Fibroblast of lung (primary cell): Measurements from ENCODE around the gene KNDC1.

Experiments
- EZH2 ChIP-seq: IDR thresholded peaks from 2 replicates; pipeline ENCODE4 v1.5.1; 2012; ENCODE audit warnings: low read length, control low read depth, mild to moderate bottlenecking; ENCODE audit errors: missing control alignments
- TF ChIP-seq, protein P1 (sequence below), 2 donors: IDR thresholded peaks in 1 of 2; conservative IDR thresholded peaks in 1 of 2; 1 replicate in 1 of 2; 2 replicates in 1 of 2; pipeline ENCODE4 v1.5.1; 2011 to 2012; ENCODE audit warnings: low read length in 2 of 2, control low read depth in 1 of 2, inconsistent platforms in 1 of 2, low read depth in 1 of 2, mild to moderate bottlenecking in 1 of 2

DNA sequence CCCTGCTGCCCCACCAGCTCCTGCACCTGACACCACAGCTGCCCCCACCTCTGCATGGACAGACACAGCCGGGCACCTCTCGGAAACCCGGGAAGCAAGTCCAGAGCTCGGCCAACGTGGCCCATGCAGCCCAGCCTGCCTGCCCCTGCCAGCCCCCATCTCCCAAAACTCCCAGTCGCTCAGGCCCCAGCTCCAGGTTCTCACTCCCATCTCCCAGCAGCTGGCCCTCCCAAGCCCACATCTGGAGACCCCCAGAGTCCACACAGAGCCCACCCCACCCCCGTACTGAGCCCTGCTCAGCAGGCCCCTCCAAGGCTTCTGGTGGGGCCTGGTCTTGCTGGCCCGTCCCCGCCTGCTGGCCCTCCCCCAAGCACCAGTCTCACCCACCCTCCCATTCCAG, 37.8 kb downstream of the KNDC1 start:
- TF ChIP-seq, protein P1, sequence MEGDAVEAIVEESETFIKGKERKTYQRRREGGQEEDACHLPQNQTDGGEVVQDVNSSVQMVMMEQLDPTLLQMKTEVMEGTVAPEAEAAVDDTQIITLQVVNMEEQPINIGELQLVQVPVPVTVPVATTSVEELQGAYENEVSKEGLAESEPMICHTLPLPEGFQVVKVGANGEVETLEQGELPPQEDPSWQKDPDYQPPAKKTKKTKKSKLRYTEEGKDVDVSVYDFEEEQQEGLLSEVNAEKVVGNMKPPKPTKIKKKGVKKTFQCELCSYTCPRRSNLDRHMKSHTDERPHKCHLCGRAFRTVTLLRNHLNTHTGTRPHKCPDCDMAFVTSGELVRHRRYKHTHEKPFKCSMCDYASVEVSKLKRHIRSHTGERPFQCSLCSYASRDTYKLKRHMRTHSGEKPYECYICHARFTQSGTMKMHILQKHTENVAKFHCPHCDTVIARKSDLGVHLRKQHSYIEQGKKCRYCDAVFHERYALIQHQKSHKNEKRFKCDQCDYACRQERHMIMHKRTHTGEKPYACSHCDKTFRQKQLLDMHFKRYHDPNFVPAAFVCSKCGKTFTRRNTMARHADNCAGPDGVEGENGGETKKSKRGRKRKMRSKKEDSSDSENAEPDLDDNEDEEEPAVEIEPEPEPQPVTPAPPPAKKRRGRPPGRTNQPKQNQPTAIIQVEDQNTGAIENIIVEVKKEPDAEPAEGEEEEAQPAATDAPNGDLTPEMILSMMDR (conservative IDR thresholded peaks at IDR 0.05 in 1 of 2, IDR thresholded peaks at IDR 0.05 in 1 of 2; ENCODE audit: low read depth in 1 of 2, low read length in 2 of 2): no peak
- TF ChIP-seq EZH2: no peak
